ENCODE measurements around the gene PHOX2B.
"Not testable (repeated sequence)": the region's sequence is repeated elsewhere in the genome, so short reads cannot be mapped to it uniquely, and the experiment has no call there.

The PHOX2B gene

DNA sequence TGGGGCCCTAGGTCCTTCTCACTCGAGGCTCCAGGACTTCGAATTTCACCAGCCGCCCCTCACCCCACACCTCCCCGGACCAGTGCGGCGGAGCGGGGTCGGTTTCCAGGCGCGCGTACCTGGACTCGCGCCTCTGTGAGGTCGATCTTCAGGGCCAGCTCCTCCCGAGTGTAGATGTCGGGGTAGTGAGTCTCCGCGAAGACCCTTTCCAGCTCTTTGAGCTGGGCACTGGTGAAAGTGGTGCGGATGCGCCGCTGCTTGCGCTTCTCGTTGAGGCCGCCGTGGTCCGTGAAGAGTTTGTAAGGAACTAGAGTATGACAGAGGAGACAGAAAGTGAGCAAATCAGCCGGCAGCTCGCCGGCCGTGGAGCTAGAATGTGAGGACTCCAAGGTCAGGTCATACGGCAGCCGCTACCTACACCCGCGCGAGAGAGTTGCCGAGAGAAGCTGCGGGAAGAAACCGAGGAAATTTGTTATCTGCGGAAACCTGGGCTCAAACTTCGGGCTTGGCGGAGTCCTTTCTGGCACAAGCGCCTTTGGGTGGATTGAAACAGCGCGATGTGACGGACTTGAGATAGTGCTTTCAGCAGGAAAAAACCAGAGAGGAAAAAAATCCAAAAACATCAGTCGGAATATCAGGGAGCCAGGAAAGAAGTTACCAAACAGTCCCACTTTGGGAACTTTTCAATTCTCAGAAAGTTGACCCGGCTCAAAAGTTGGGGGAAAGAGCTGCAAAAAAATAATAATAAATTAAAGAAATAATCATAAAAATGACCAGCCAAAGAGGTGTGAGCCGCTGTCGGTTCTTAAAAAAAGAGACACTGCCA lies 1.1 kb downstream of the PHOX2B start:
- no peak for DNase-seq

DNA sequence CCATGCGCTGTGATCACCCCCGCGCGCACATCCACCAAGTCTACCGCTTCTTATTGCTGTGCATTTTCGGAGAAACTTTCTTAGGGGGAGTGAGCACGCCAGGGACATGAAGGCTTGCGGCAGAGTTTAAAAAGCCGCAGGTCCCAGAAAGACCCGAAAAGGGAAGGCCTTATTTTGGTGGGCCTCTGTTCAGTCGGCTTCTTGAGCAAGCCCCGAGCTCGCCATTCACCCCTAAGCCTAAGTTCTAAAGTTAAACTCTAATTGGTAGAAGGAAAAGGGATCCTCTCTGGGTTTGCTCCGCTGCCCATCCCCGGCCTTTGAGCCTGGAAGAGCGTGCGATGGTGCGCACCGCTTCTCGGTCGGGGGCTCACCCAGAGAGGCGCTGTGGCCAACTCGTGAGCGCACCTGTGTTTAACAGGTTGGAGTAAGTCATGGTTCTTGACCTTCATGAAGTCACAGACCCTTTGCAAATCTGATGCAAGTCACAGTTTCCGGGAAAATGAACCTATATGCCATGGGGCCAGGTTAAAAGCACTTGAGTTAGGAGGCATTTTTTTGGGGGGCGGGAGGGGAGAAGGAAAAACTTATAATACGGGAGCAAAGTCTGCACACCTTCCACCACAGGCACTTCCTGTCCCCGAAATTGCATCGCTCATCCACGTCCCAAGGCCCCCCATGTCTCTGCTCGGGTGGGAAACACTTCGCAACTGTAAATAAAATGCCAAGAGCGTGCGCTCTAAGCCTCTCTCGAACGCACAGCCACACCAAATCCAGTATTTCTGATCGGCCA lies 1.9 kb downstream of the PHOX2B start:
- no peak for DNase-seq

DNA sequence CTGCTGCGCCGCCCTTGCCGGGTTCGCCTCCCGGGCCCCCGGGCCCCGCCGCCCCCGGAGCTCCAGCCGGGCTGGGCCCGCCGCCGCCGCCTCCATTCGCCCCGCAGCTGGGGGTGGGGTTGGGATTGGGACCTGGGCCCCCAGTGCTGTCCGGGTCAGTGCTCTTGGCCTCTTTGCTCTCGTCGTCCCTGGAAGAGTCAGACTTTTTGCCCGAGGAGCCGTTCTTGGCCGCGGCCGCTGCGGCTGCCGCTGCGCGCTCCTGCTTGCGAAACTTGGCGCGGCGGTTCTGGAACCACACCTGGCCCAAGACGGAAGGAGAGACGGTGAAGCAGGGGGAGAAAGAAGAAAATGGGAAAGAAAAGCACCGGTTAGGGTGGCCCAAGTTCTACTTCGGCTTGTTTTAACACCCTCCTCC lies 2.5 kb downstream of the PHOX2B start:
- no peak for DNase-seq

DNA sequence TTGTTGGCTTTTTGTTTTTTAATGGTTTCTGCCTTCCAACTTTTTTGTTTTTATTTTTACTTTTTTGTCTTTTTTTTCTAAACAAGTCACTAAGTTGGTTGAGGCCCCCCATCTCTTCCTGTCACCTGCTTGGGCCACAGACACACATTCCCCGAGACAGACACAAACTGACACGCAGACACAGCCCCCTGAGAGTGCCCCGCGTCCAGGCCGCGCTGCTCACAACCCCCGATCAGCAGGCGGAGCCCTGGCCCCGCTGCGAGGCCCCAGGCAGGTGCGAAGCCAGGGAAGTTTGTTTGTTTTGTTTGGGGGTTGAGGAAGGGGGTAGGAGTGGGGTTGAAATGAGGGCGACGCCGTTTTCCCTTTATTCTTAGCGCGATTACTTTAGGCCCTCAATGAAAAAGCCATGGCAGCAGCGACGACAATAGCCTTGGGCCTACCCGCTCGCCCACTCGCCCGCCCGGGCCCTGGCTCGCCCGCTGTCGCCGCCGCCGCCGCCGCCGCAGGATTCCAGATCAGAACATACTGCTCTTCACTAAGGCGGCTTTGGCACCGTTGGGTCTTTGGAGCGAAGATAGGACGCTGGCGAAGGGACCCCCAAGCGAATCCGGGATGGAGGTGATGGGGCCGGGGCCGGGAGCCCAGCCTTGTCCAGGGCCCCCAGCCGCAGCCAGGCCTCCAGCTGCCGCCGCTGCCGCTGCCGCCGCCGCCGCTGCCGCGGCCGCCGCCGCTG lies 3.1 kb downstream of the PHOX2B start:
- no peak for DNase-seq

DNA sequence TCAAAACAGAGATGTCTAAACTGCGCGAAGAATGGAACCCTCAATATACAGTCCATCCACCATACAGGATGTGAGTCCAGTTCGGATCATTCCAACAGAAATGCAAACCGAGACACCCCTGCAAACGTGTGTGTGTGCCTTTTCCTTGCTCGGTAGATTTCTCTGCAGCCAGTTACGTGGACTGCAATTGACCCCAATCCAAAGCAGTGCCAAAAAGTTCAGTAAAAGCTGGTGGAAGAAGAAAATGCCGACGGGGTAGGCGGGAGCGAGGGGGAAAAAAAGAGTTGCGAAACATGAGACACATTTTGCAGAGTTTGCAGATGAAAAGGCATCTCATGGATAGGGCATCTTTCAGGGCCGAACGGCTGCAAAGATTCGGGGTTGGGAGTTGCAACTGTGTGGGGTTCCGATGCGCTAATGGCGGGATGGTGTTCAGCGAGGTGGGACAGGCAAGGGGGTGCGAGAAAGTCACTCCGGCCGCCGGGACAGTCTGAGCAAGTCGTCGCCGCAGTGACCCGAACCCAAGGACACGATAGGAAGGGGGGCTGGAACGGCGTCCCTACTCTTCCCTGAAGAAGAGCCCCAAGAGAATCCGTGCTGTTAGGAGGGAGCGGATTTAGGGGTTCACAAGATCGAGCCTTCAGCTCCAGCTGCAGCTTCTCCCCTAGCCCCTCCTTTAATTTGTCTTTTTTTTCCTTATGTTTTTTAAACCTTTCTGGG lies 3.8 kb downstream of the PHOX2B start:
- DNase-seq: no peak

DNA sequence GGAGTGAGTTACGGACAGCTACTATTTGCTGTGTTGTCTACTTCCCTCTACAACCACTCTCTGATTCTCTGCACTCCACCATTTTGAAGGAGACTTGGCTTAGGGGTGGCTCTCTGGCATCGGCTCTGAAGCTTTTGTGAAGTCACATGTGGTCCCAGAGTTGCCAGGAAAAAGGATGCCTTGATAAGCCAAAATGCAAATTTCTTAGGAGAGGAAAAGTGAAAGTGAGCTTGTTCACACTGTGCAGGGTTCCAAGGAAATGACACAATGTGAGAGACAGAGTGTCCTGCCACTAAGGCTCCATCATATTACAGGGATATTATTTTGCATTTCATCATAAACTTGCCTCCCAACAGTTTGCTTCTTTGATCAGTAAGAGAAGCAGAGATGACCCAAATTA lies 7.2 kb downstream of the PHOX2B start:
- DNase-seq: no peak

DNA sequence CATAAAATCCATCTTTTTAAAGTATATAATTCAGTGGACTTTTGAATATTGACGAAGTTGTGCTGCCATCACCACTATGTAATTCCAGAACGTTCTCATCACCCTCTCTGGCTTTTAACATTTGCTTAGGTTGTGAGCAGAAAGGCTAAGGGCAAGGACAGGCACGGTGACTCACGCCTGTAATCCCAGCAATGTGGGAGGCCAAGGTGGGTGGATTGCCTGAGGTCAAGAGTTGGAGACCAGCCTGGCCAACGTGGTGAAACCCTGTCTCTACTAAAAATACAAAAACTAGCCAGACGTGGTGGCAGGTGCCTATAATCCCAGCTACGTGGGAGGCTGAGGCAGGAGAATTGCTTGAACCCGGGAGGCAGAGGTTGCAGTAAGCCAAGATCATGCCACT lies 11.0 kb downstream of the PHOX2B start:
- not testable (repeated sequence) for DNase-seq

DNA sequence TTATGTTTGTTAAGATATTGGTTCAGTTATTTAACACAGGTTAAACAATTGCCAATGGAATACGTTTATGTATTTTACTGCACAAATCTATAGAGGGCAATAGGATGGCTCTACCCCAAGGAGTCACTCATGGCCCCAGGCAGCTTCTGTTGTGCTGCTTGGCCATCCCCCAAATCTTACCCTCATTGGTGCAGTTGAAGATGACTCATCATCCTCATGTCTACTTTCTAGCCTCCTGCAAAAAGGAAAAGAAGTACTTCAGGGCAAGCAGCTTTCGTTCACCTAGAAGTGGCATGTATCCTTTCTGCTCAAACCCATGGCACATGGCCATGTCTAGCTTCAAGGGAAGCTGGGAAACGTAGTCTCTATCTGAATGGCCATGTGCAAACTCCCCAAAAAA lies 14.2 kb downstream of the PHOX2B start:
- no peak for DNase-seq

DNA sequence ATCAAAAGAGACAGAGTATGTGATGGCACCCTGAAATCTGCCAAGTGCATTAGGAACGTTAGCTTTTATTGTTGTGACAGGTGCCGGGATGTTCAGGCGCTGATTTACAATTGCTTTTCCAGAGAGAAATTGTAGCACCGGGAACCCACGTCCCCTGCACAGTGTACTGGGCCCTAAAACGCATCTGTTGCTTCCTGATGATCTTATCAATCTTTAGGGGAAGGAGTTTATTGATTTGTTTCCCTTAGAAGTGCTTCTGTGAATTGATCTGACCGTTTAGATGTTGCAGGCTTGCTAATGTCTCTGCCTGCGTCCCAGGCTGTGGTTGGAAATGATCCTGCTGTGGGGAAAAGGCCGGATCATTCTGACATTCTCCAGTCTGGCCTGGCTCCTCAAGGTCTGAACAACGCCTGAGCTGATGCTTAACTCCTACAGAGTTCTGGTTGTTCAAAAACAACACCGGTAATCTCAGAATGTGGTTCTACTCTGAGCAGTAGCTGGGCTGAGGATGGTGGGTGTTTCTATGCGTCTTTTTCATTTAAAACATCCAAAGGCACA lies 16.9 kb downstream of the PHOX2B start:
- no peak for DNase-seq

DNA sequence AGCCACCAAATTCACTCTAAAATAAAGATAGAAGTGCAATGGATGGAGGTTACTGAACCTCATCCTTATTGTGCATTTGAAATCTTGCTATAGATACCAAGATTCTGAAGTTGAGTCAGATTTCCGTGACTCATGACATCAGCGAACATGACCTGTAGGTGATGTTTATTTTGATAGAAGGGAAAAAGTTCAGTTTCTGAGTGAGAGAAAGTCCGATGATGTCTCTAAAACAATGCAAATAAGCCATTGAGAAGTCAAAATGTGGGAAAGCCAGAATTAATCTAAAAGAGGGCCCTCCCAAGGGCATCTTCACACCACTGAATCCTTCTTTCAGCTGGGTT lies 20.0 kb downstream of the PHOX2B start:
- DNase-seq: no peak

DNA sequence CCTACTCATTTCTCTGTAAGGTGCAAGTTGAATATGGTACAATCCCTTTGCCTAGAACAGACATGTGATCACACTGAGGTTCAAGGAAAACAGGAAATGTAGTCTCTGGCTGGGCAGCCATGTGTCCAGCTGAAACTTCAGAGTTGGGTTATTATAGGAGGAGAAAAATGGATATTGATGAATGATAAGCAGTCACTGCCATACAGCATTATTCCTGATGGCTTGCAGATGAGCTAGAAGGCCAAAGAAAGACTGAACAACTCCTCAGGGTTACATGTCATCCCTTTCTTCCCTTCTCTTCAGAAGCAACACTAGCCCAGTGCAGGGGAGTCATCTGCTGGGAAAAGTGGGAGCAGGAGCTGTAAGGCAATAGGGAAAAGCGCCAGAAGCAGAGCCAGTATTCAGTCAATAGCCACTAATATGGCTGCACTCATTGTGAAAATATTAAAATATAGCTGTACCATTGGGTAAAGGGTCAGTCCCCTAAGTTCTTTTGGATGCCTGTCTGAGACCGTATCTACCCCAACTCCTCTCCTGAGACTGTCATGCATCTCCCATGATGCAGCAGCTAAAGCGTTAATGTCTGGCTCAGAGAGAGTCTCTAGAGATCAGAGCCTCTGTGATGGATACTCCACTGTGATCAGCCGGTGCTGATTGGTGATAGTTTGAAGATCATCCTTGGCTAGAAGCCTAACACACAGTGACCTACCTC lies 20.5 kb downstream of the PHOX2B start:
- DNase-seq: no peak

DNA sequence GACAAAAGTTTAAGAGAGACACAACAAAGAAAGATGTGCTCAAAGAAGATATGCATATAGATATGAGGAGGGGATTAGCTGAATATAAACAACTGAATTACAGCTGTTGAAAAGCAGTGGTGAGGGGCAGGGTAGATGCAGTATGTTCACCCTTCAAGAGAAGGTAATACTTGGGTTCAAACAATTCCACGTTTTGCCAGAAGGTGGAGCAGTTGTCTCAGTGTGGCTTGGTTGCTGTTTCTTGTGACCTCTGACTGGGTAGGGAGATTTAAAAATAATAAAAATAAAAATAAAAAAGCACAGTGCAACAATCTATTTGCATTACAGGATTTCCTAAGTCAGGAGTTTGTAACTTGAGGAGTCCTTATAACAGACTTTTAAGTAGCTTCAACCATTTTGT lies 23.3 kb downstream of the PHOX2B start:
- no peak for DNase-seq

DNA sequence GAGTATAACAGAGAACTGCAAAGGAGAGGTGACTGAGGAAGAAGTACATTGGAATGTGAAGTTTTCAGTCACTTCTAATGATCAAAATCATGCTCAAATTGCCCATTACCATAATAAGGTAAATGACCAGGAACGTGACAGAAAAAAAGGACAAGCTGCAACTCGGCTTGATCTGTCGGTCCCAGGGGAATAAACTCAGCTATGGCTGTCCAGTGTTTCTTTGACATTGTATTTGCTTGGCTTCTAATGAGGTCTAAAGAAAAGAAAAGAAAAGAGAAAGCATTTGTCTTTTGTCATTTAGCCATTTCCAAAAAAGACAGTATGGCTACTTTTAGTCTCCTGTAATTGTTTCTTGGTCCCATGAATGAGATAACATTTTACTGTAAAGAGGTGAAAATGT lies 25.2 kb downstream of the PHOX2B start:
- DNase-seq: no peak

DNA sequence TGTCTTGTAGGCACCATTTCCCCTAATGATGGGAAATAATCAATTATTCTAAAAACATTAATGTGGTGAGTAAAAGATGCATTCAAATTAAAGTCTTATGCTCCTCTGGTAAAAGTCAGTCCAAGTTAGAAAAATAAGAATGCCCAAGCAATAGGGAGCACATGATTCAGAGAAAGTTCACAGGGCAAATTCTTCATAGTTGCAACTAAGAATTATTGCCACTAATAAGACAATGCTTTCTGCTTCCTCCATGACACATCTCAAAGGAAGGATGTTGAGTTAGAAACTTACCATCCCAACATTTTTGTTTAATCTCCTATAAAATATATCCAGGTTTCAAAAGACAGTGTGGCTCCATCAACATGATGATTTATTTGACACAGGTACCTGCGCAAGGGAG lies 26.3 kb downstream of the PHOX2B start:
- DNase-seq: no peak

DNA sequence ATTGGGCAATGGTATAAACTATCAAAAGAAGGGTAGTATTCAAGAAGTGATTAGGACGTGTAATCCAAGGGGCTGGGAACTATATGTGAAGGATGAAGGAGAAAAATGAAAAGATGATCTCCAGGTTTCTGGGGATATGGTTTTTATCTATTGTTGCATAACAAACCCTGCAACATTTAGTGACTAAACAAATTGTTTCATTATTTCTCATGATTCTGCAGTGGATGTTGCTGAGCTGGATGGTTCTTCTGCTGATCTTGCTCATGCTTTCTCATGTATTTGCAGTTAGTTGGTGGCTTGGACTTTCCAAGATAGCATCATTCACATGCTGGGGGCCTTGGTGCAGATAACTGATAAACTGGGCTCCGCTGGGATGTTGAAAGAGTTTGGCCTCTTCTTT lies 29.1 kb downstream of the PHOX2B start:
- no peak for DNase-seq

DNA sequence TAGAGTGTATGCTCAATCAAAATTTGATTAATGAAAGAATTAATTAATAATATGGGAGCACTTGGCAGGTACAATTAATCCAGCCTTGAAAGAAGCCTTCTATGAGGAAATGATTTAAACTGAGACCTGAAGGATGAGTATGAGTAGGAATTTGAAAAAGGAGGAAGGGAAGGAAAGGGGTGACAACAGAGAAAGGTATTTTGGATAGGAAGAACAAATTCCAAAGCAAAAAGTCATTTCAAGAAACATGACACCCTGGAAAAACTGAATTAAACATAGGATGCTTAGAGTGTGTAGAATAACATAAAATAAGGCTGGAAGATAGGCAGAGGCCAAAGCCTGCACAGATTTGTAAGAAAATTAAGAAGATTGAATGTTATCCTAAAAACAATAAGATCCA lies 29.6 kb downstream of the PHOX2B start:
- no peak for DNase-seq

DNA sequence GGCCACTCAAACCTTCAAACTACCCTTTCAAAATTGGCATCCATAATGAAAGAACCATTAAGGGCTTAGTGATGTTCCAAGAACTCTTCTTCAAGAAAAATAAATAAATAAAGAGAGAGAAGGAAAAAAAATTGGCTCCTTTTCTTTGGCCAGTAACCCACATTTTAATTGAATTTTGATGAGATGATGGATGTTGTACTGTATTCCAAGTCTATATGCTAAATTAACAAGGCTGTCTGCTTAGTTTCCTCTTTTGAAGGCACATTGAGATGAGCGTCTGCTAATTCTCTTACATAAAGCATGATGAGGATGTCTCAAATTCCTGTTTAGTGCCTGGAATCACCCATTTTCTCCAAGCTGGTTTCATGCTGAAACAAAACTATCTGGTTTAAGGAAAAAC lies 33.4 kb downstream of the PHOX2B start:
- no peak for DNase-seq

DNA sequence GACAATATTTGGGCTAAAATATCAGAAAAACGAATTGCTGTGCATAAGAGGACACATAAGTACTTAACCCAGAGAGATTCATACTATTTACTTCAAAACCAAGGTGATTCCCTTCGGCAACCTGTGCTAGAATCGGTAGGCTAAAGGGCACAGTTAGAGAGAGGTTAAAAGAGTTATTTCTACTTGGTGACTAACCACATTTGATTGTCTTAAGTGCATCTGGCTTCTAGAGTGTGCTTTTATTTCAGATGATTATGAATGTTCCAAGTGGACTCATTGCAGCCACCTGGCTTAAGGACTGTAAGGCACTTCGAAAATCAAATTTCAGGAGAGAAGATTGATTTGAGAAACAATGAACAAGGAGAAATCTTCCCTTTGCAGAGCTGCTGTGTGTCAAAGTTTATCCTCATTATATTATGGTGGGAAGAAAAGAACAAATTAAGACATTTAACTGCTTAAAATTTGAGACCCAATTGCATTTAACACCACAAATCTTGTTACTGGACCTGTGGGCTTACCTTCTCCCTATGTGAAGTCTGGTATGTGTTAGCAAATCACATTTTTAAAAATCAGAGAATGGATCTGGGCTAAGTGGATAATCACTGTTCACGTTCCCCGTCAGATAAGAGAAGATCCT lies 34.0 kb downstream of the PHOX2B start:
- DNase-seq: no peak

DNA sequence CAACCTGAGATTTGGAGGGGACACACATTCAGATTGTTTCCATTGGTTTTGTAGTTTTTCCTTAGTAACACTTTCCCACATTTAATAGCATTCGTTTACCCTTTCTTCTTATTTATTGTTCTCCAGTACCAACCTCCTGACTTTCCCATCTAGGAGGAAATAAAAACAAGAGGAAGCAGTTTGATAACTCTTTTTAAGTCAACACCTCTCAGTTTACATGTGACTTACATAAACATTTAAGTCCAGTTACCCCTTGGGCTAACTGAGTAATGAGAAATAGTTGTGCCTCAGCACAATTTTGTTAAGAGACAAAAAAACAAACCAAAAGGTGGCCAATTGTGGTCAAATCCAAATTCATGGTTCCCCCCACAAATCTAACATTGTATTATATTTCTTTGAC lies 34.8 kb downstream of the PHOX2B start:
- no peak for DNase-seq

DNA sequence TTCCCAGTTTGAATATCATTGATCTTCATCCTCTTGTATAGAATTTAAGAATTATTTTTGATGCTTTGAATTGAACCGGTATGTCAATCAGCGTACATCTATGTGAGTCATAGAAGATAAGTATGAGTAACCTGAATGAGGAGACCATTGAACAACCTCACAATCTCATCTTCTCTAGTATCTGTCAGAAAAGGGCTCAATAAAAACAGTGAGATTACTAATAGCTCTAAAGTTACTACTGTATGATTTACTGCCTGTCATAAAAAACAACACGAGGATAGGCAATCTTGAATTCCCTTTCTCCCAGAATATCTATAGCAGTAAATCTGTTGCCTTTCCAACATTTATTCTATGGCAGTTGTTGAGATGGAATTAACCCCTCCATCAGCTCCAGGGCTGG lies 36.1 kb downstream of the PHOX2B start:
- no peak for DNase-seq

DNA sequence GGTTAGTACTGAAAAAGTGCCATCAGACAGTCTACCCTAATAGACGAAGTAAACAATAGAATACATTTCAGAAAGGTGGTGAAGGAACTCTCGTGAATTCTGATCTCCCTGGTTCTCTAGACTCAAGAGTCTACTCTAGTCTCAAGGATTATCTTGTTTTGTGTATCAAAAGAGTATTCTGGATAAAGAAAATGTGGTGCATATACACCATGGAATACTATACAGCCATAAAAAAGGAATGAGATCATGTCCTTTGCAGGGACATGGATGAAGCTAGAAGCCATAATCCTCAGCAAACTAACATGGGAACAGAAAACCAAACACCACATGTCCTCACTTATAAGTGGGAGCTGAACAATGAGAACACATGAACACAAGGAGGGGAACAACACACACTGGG lies 36.9 kb downstream of the PHOX2B start:
- not testable (repeated sequence) for DNase-seq
